A549 (cell line): ENCODE measurements around the gene PTPRE. TPM values are rescaled to one million over a fixed set of nuclear protein-coding genes. Genes with fewer than 3 reads are reported as not detected.

Experiments
- ATAC-seq, 2 experiments: fragments of 200-7000 bp in 1 of 2; fragments of >200 bp in 1 of 2; cut with Nextera tagmentation in 1 of 2; cut with Tn5 transposase in 1 of 2; 3 replicates each; pipeline versions ENCODE4 v1.8.0 to v1.9.1; 2018 to 2020; ENCODE audit warnings: mild to moderate bottlenecking in 1 of 2, moderate library complexity in 1 of 2
- CTCF ChIA-PET: fragments of 300-600 bp; sonication (Branson Sonifier 250); formaldehyde crosslinking; extraction: SDS; loops from one replicate; lab custom pipeline; 2021; ENCODE audit warnings: antibody characterized with exemption, inconsistent platforms; lab: Yijun Ruan, JAX
- POLR2A ChIA-PET: fragments of 350-600 bp; formaldehyde crosslinking; extraction: SDS; loops from one replicate; lab custom pipeline; 2021; ENCODE audit warnings: antibody characterized with exemption, inconsistent platforms; lab: Yijun Ruan, JAX
- DNase-seq, 2 experiments: peaks; one replicate each; pipeline versions ENCODE4 v3.0.0 to v3.0.0-alpha.2; 2011 to 2016; ENCODE audit warnings: low read depth in 1 of 2, low spot score in 1 of 2
- FAIRE-seq: peaks from 2 replicates; lab custom pipeline; 2011; peaks lifted over from hg19 to GRCh38; lab: Jason Lieb, UNC
- H3K27ac ChIP-seq, 2 experiments: fragments of >200 bp; sonication (Bioruptor Twin); formaldehyde crosslinking; 3 replicates each; pipeline ENCODE4 v1.5.1; 2016 to 2017
- H3K4me1 ChIP-seq: fragments of >200 bp; sonication (Bioruptor Twin); formaldehyde crosslinking; 3 replicates; pipeline ENCODE4 v1.6.1; 2016
- H3K4me2 ChIP-seq: fragments of >200 bp; sonication (Bioruptor Twin); formaldehyde crosslinking; 3 replicates; pipeline ENCODE4 v1.6.1; 2016
- H3K4me3 ChIP-seq: fragments of >200 bp; sonication (Bioruptor Twin); formaldehyde crosslinking; 3 replicates; pipeline ENCODE4 v1.5.1; 2016
- H3K9me3 ChIP-seq: fragments of >200 bp; sonication (Bioruptor Twin); formaldehyde crosslinking; 3 replicates; pipeline ENCODE4 v1.6.1; 2016
- CBX2 ChIP-seq: fragments of 200-600 bp; sonication (generic); IDR thresholded peaks from 2 replicates; pipeline ENCODE4 v1.6.1; 2016; ENCODE audit warnings: low read depth, mild to moderate bottlenecking, borderline replicate concordance
- CHD2 ChIP-seq: fragments of 150-350 bp; IDR thresholded peaks from 2 replicates; pipeline ENCODE4 v1.6.1; 2014; ENCODE audit warnings: low read length; ENCODE audit not compliant: partially characterized antibody
- CHD4 ChIP-seq: fragments of 200-600 bp; sonication (generic); IDR thresholded peaks from 2 replicates; pipeline ENCODE4 v1.6.1; 2016; ENCODE audit warnings: antibody characterized with exemption, mild to moderate bottlenecking, borderline replicate concordance
- EP300 ChIP-seq, 2 experiments: fragments of >200 bp; sonication (Bioruptor Twin); formaldehyde crosslinking; IDR thresholded peaks; 2 replicates in 1 of 2; 3 replicates in 1 of 2; pipeline ENCODE4 v1.6.1; 2016 to 2017
- HEYL ChIP-seq: fragments of 250-450 bp; sonication (Bioruptor Pico); IDR thresholded peaks from 2 replicates; pipeline ENCODE4 v1.8.0; 2021; ENCODE audit warnings: mild to moderate bottlenecking, moderate library complexity
- HMGXB4 ChIP-seq: fragments of 250-450 bp; sonication (Bioruptor Pico); IDR thresholded peaks from 2 replicates; pipeline ENCODE4 v1.5.0; 2021; ENCODE audit warnings: mild to moderate bottlenecking, moderate library complexity, borderline replicate concordance
- HOXB13 ChIP-seq: fragments of 250-450 bp; sonication (Bioruptor Pico); IDR thresholded peaks from 2 replicates; pipeline ENCODE4 v1.5.0; 2020; ENCODE audit warnings: low read depth, mild to moderate bottlenecking, moderate library complexity
- HOXB5 ChIP-seq: fragments of 250-450 bp; sonication (Bioruptor Pico); IDR thresholded peaks from 2 replicates; pipeline ENCODE4 v1.5.0; 2020; ENCODE audit warnings: mild to moderate bottlenecking, moderate library complexity
- JUN ChIP-seq, 2 experiments: fragments of >200 bp; sonication (Bioruptor Twin); formaldehyde crosslinking; IDR thresholded peaks; 2 replicates in 1 of 2; 3 replicates in 1 of 2; pipeline ENCODE4 v1.6.1; 2016 to 2017
- JUNB ChIP-seq: fragments of >200 bp; sonication (Bioruptor Twin); formaldehyde crosslinking; IDR thresholded peaks from 2 replicates; pipeline ENCODE4 v1.6.1; 2016
- KDM1A ChIP-seq: fragments of 200-600 bp; sonication (generic); IDR thresholded peaks from 2 replicates; pipeline ENCODE4 v1.6.1; 2016; ENCODE audit warnings: low read depth, mild to moderate bottlenecking
- KDM5A ChIP-seq: fragments of 200-600 bp; sonication (generic); IDR thresholded peaks from 2 replicates; pipeline ENCODE4 v1.6.1; 2016; ENCODE audit warnings: antibody characterized with exemption, mild to moderate bottlenecking
- MAFK ChIP-seq: fragments of 450-650 bp; IDR thresholded peaks from 2 replicates; pipeline ENCODE4 v1.6.1; 2014; ENCODE audit not compliant: partially characterized antibody
- MYC ChIP-seq: IDR thresholded peaks from 2 replicates; pipeline ENCODE4 v1.6.1; 2012; ENCODE audit warnings: mild to moderate bottlenecking, inconsistent platforms, low read length, improper control_type of control experiment, borderline replicate concordance
- NFE2L2 ChIP-seq: fragments of 150-350 bp; conservative IDR thresholded peaks from 2 replicates; pipeline ENCODE4 v1.6.1; 2014; ENCODE audit warnings: low read length
- POLR2AphosphoS2 ChIP-seq: conservative IDR thresholded peaks from 2 replicates; pipeline ENCODE4 v1.6.1; 2012; ENCODE audit warnings: low read length, improper control_type of control experiment, inconsistent platforms
- RAD21 ChIP-seq, 2 experiments: fragments of >200 bp in 1 of 2; sonication (Bioruptor Twin) in 1 of 2; formaldehyde crosslinking in 1 of 2; IDR thresholded peaks in 1 of 2; conservative IDR thresholded peaks in 1 of 2; 2 replicates in 1 of 2; 3 replicates in 1 of 2; pipeline ENCODE4 v1.6.1; 2012 to 2018; ENCODE audit warnings: inconsistent platforms in 1 of 2
- REST ChIP-seq: fragments of 200-600 bp; sonication (generic); IDR thresholded peaks from 2 replicates; pipeline ENCODE4 v1.6.1; 2016; ENCODE audit warnings: antibody characterized with exemption, mild to moderate bottlenecking, moderate library complexity
- USF2 ChIP-seq: fragments of 450-650 bp; IDR thresholded peaks from 2 replicates; pipeline ENCODE4 v1.6.1; 2014; ENCODE audit warnings: antibody characterized with exemption
- ZNF302 ChIP-seq: fragments of 250-450 bp; sonication (Bioruptor Pico); IDR thresholded peaks from 2 replicates; pipeline ENCODE4 v1.9.0; 2021; ENCODE audit warnings: inconsistent platforms, mild to moderate bottlenecking, moderate library complexity
- WGBS: methylation state at CpG from one replicate; pipeline ENCODE4 v1.1.6; 2017; ENCODE audit errors: missing lambda C conversion rate; 5-methylcytosine and 5-hydroxymethylcytosine counted together
- polyA plus RNA-seq, 4 experiments: library from polyadenylated mRNA; depleted of rRNA in 3 of 4; stranded (reverse); fragments of >200 nt; fragmentation: RNase III in 1 of 4; extraction: RNeasy Plus Mini Kit Qiagen cat#74134 plus additional on column Dnase treatment in 1 of 4; gene quantifications; 2 replicates in 3 of 4; 3 replicates in 1 of 4; pipeline ENCODE4 v1.2.3, GENCODE V29; 2011 to 2017
- TF ChIP-seq, protein P1 (sequence below): IDR thresholded peaks from 2 replicates; pipeline ENCODE4 v1.6.1; 2012
- TF ChIP-seq, protein P2 (sequence below): fragments of >200 bp; sonication (Bioruptor Twin); formaldehyde crosslinking; IDR thresholded peaks from 3 replicates; pipeline ENCODE4 v1.6.1; 2016

The PTPRE gene
- polyA plus RNA-seq, 2 of the 4 experiments (the other 2 are of a cell fraction), result 0.31 to 1.5 TPM

GRCh38 chr10:127971963-127972615, 65.2 kb downstream of the PTPRE start:
- 34% methylated on average over 12 of the region's 12 CpGs for WGBS
- TF ChIP-seq EP300 (IDR thresholded peaks at IDR 0.05) (no peak), USF2 (peak; percentile 32; the same call in 1 of the 2 replicates), MAFK (no peak)
- Histone ChIP-seq H3K4me3 (no peak overlapping the region), H3K4me1 (no peaks in the 10 kb centered on the region), H3K27ac (no peak overlapping the region), H3K9me3 (no peaks in the 10 kb centered on the region), H3K4me2 (no peak overlapping the region)
- CTCF ChIA-PET, result interaction anchor here (0.7 to 2.8 kb wide), 2 partner anchors 39 kb away, joined by 3 to 11 read pairs; no protein-coding TSS in a partner anchor
- FAIRE-seq (no peak), ATAC-seq (no peak), DNase-seq (no peak)
- POLR2A ChIA-PET, result no interaction called here

GRCh38 chr10:127972751-127973357, 66.0 kb downstream of the PTPRE start:
- H3K9me3 ChIP-seq, result no peaks in the 10 kb centered on the region
- H3K4me2 ChIP-seq, result no peak overlapping the region
- 58% methylated on average over 4 of the region's 4 CpGs for WGBS
- no peaks in the 10 kb centered on the region for H3K4me1 ChIP-seq
- no peak for FAIRE-seq
- CTCF ChIA-PET, result interaction anchor here (0.6 to 0.7 kb wide), 2 partner anchors 9 to 39 kb away, joined by 3 read pairs; no protein-coding TSS in a partner anchor
- TF ChIP-seq RAD21 (conservative IDR thresholded peaks at IDR 0.05 in 1 of 2, IDR thresholded peaks at IDR 0.05 in 1 of 2), result no peak
- no peak for TF ChIP-seq USF2
- TF ChIP-seq, protein P1, sequence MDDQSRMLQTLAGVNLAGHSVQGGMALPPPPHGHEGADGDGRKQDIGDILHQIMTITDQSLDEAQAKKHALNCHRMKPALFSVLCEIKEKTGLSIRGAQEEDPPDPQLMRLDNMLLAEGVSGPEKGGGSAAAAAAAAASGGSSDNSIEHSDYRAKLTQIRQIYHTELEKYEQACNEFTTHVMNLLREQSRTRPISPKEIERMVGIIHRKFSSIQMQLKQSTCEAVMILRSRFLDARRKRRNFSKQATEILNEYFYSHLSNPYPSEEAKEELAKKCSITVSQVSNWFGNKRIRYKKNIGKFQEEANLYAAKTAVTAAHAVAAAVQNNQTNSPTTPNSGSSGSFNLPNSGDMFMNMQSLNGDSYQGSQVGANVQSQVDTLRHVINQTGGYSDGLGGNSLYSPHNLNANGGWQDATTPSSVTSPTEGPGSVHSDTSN, result no peak
- no peak for TF ChIP-seq HOXB13 (CRISPR knock-in tag)
- TF ChIP-seq CHD4, result no peak
- TF ChIP-seq ZNF302 (CRISPR knock-in tag), result no peak
- TF ChIP-seq KDM5A, result no peak
- TF ChIP-seq KDM1A, result no peak
- no peak for TF ChIP-seq MYC
- TF ChIP-seq JUNB, result no peak
- TF ChIP-seq HEYL (CRISPR knock-in tag), result no peak
- TF ChIP-seq HOXB5, result no peak
- no peak for TF ChIP-seq CHD2
- no peak for TF ChIP-seq POLR2AphosphoS2
- TF ChIP-seq, all 56 proteins: peak for 0
- DNase-seq, result no peak
- H3K27ac ChIP-seq, result no peak overlapping the region
- H3K4me3 ChIP-seq, result no peak overlapping the region
- POLR2A ChIA-PET, result no interaction called here
- ATAC-seq, result no peak

GRCh38 chr10:127973791-127974311, 66.9 kb downstream of the PTPRE start:
- DNase-seq (no peak), ATAC-seq (no peak), FAIRE-seq (no peak)
- Histone ChIP-seq H3K4me1 (no peaks in the 10 kb centered on the region), H3K4me3 (no peak overlapping the region), H3K27ac (no peak overlapping the region), H3K4me2 (no peak overlapping the region), H3K9me3 (no peaks in the 10 kb centered on the region)
- CTCF ChIA-PET, result no interaction called here
- WGBS, result 49% methylated on average over 10 of the region's 10 CpGs
- POLR2A ChIA-PET, result no interaction called here
- no peak for TF ChIP-seq REST
- TF ChIP-seq CBX2, result no peak
- no peak for TF ChIP-seq JUN (IDR thresholded peaks at IDR 0.05)
- TF ChIP-seq HMGXB4 (CRISPR knock-in tag), result no peak
- TF ChIP-seq NFE2L2, result no peak
- TF ChIP-seq, protein P2, sequence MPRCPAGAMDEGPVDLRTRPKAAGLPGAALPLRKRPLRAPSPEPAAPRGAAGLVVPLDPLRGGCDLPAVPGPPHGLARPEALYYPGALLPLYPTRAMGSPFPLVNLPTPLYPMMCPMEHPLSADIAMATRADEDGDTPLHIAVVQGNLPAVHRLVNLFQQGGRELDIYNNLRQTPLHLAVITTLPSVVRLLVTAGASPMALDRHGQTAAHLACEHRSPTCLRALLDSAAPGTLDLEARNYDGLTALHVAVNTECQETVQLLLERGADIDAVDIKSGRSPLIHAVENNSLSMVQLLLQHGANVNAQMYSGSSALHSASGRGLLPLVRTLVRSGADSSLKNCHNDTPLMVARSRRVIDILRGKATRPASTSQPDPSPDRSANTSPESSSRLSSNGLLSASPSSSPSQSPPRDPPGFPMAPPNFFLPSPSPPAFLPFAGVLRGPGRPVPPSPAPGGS, result no peak
